Stimulated activated CD4-positive, alpha-beta T cell treated with anti-CD3 and anti-CD28 coated beads, Interleukin-1b, Interleukin-23, amount 100 ng/mL, for 48 hours (primary cell): Measurements from ENCODE around the gene SPON1.
"Not testable (repeated sequence)": the region's sequence is repeated elsewhere in the genome, so short reads cannot be mapped to it uniquely, and the experiment has no call there.

Source experiments
- DNase-seq: peaks from one replicate; pipeline ENCODE4 v3.0.0-alpha.2; 2020

The SPON1 gene

GRCh38 chr11:14252501-14252900 is 290.0 kb downstream of the SPON1 start:
- not testable (repeated sequence) for DNase-seq

GRCh38 chr11:14253421-14253820 is 290.9 kb downstream of the SPON1 start:
- DNase-seq, result no peak

DNA sequence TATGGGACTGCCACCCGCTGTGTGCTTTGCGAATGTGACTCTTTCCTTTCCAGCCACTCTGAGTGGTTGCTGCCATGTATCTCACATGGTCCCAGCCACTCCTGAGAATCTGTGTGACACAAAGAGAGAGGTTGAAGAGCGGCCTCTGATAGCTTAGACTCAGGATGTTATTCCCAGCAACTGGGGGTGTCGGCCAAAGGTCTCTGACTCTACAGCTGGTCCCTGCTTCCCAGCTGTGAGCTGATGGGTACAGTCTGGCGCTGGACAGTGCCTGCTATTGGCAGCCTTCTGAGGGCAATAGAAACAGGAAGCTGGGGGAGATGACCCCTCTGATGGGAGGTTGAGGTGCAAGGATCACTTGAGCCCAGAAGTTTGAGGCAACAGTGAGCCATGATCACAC is 291.3 kb downstream of the SPON1 start:
- DNase-seq, result no peak

DNA sequence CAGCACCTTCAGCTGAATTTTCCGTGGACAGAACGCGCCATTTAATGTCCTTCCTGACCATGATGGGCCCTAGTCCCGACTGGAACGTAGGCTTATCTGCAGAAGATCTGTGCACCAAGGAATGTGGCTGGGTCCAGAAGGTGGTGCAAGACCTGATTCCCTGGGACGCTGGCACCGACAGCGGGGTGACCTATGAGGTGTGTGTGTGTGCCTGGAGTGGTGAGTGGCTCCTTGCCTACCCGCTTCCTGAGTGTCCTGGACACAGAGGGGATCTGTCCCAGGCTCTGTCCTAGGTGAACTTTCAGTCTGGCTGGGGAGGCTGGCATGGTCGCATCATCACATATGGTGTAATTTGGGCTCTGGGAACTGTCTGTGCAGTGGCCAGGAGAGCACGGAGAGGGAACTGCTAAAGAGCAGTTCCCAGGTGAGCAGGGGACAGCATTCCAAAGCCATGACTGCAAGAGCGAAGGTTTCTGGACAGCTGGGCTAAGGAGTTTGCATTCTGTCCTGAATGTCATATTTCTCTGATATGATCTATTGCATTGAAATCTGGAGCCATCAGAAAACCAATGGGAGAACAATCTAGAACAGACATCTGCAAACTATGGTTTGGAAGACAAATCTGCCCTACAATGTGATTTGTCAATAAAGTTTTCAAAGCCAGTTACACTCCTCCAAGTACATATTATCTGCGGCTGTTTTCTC is 292.2 kb downstream of the SPON1 start:
- DNase-seq, result no peak

- DNase-seq, result no peak
Measured at GRCh38 chr11:14255238-14255534, 292.7 kb downstream of the SPON1 start.

DNA sequence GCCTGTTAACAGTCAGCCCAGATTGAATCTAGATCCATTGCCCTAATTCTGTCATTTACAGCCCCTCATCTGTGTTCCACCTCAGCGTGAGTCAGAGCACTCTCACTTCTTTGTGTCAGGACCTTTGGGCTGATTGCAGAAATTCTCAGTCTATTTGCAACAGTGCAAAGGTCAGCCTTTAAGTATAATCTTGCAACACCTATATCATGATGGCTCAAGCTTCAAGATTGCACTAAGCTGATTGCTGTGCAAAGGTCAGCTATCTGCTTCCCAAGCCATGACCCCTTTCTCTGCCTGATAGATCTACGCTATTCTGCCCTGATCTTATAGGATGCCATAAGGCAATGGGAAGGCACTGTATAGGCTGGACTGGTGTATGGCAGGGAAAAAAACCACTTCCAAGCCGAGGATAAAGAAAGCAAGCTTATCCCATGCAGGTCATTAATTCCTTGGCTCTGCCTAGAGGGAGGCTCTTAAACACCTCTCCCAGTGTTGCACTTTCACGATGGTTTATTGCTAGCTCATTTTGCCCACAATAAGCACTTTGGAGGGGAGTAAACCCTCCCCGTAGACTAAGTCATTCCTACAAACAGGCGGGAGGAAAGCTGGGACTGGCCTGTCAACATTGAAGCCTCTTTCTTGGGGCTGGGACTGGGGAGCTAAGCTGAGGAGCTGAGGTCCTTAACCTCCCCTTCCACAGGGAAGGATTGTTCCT is 295.9 kb downstream of the SPON1 start:
- DNase-seq, result no peak

- no peak for DNase-seq
Measured at GRCh38 chr11:14259186-14259784, 296.8 kb downstream of the SPON1 start.

GRCh38 chr11:14259878-14260277 is 297.4 kb downstream of the SPON1 start:
- no peak for DNase-seq

DNA sequence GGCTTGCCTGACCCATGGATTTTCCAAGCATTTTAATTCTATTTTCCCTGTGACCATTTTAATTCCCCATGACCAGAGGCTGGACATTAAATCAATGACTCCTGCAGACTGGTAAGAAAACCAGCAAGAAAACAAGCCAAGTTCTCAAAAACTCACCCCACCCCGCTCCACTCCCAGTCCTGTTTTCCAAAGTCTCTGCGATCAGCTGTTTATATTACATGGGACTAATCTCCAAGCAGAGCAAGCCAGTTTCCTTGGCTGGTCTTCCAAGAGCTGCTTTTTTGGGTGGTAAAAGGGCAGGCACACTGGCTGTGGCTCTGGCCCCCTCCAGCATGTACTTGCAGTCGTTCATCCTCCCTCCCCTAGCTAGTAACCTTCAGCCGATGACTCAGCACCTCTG is 298.5 kb downstream of the SPON1 start:
- DNase-seq, result no peak

- DNase-seq, result no peak
Measured at GRCh38 chr11:14262271-14262846, 299.8 kb downstream of the SPON1 start.

DNA sequence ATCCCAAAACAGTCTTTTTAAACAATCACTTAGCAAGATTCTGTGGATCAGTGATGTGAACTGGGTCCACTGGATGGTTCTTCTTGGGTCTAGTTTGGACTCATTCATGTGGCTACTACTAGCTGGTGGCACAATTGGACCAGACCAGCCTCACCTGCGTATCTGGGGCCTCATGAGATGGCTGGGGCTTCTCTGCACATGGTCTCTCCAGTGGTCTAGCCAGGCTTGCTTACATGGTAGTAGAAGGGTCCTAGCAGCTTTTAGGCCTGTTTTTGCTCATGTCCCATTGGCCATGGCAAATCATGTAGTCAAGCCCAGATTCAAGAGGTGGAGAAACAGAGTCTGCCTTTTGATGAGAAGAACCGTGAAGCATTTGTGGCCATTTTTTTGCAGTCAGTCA is 302.4 kb downstream of the SPON1 start:
- DNase-seq, result no peak

DNA sequence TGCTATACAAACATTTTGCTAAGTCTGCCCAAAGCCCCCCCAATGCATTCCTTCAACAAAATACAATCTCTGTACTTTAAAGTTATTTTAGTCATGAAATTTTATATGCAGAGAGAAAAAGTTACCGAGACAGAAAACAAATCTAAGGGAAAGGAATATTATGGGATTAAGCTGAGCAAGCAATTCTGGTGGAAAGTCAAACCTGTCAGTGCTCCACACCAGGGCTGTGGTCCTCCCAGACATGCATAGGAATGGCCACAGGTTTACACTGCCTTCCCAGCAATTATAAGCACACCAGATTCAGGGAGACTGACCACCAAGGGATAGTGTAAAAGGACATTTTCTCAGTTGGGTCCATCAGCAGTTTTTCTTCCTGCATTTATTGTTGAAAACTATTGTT is 304.1 kb downstream of the SPON1 start:
- DNase-seq, result no peak

GRCh38 chr11:14267861-14268635 is 305.5 kb downstream of the SPON1 start:
- DNase-seq, result no peak

DNA sequence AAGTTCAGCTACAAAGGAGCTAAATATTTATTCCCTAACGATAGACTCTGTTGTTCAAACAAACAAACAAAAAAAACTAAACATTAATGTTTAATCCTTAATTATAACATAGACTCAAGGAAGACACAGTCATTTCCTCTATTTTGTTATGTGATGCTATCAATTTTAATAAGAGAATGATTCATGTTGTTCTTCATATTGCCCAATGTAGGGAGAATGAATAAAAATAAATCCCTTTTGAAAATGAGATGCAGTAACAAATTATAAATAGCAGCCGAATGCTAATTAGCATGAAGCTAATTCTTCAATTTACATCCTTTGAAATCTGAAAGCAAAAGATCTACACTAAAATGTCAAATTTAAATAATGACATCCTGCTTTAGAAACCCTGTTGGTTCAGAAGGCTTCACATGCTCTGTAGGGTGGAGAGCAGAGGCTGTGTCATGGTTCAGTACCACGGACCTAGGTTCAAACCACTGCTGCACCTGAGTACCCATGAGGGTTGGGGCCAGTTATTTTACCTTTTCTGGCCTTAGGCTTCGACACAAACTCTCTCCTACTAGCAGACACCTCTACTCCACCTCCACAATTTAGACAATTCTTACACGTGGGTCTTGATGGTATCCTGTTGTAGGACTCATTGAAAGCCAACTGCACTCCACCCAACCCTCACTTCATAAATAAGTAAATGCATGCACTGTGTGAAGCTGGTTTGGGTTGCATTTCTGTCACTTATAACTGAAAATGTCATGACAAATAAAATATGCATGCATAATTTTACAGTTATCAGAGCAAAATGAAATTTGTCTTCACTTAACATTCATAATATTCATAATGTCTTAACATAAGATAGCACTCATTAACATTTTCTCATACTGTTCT is 307.4 kb downstream of the SPON1 start:
- DNase-seq, result no peak

- DNase-seq, result no peak
Measured at GRCh38 chr11:14270690-14271542, 308.4 kb downstream of the SPON1 start.

DNA sequence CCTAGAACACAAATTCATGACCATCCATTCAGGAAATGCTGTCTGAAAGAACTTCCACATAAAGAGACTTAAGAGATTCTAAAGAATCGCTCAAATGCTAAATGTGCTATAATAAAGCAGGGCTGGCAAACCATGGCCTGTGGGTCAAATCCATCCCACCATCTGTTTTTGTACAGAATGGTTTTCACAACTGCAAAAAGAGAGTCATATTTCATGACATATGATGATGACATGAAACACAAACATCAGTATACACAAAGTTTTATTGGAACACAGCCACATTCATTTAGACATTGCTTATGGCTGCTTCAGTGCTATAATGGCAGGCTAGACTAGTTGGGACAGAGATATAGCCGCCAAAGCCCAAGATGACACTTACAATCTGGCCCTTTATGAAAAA is 311.4 kb downstream of the SPON1 start:
- no peak for DNase-seq

DNA sequence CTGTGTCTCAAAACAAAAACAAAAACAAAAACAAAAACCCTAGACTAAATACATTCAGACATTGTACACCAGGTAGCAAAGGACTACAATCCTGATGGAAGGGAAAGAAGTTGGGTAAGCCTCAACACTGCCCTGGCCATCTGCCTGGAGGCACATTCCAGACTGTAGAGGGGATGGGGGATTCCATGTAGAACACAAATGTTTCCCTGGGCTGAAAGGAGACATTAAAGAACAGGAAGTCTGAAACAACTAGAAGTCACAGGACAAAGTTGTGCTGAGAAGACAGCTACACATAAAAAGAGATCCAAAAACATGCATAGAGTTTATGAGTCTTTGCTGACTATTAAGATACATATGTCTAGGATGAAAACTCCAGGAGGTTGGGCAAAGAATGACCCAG is 312.6 kb downstream of the SPON1 start:
- DNase-seq, result no peak

- DNase-seq, result not testable (repeated sequence)
Measured at GRCh38 chr11:14278869-14279268, 316.3 kb downstream of the SPON1 start.

GRCh38 chr11:14288189-14288935 is 325.8 kb downstream of the SPON1 start:
- no peak for DNase-seq

DNA sequence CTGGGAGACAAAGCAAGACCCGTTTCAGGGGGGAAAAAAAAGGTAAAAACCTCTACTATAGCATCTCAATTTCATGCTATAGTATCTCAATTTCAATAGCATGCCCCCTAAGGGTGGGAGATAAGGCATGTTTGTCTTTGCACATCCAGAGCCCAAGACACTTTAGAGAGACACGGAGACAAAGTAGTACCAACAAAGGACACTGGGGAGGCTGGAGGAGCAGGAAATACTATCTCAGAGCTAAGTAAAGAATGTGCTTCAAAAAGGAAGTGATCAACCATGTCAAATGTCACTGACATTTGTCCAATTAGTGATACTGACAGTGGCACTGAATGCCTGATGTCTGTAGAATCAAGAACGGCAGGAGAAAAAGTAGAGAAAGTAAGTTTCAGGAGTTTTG is 327.9 kb downstream of the SPON1 start:
- no peak for DNase-seq

- DNase-seq, result no peak
Measured at GRCh38 chr11:14299921-14300320, 337.4 kb downstream of the SPON1 start.
